WTC11 (cell line): ENCODE data around the gene UAP1L1. TPM values are rescaled to one million over a fixed set of nuclear protein-coding genes. Genes with fewer than 3 reads are reported as not detected.
A peak's percentile ranks its signal among the peaks of the same experiment; 100 is the strongest.

Source experiments
- ATAC-seq: fragments of 200-7000 bp; cut with Tn5 transposase; 2 replicates; pipeline ENCODE4 v1.10.0; 2021; ENCODE audit warnings: mild to moderate bottlenecking, moderate library complexity
- CTCF ChIA-PET: fragments of 300-600 bp; sonication (Branson Sonifier 250); formaldehyde crosslinking; loops from one replicate; lab custom pipeline; 2021; ENCODE audit warnings: antibody characterized with exemption; lab: Charles Lee
- POLR2A ChIA-PET: fragments of 350-600 bp; sonication (Branson Sonifier 250); formaldehyde crosslinking; loops from one replicate; lab custom pipeline; 2021; ENCODE audit warnings: antibody characterized with exemption; lab: Charles Lee
- DNase-seq: peaks from one replicate; pipeline ENCODE4 v3.0.0; 2021; ENCODE audit warnings: low spot score
- H3K27ac Mint-ChIP-seq: 2 replicates; pipeline ENCODE4 v1.8.0; 2021; ENCODE audit warnings: mixed read lengths
- H3K27me3 Mint-ChIP-seq: 2 replicates; pipeline ENCODE4 v1.8.0; 2021; ENCODE audit warnings: low read depth, mild to moderate bottlenecking, moderate library complexity, mixed read lengths
- H3K36me3 Mint-ChIP-seq: 2 replicates; pipeline ENCODE4 v1.8.0; 2021; ENCODE audit warnings: mixed read lengths
- H3K4me1 Mint-ChIP-seq: 2 replicates; pipeline ENCODE4 v1.8.0; 2022; ENCODE audit warnings: mixed read lengths
- H3K4me3 Mint-ChIP-seq: 2 replicates; pipeline ENCODE4 v1.8.0; 2021; ENCODE audit warnings: mild to moderate bottlenecking, moderate library complexity, mixed read lengths
- H3K9me3 Mint-ChIP-seq: 2 replicates; pipeline ENCODE4 v1.8.0; 2021; ENCODE audit warnings: mixed read lengths
- AFF4 ChIP-seq: sonication (generic); formaldehyde crosslinking; IDR thresholded peaks from 2 replicates; pipeline ENCODE4 v1.8.1; 2023; ENCODE audit warnings: mild to moderate bottlenecking, missing genetic modification reagents, borderline replicate concordance
- CBFB ChIP-seq: sonication (generic); formaldehyde crosslinking; IDR thresholded peaks from 2 replicates; pipeline ENCODE4 v1.8.1; 2022; ENCODE audit warnings: mild to moderate bottlenecking, low read depth, missing genetic modification reagents
- FOXP1 ChIP-seq: sonication (generic); formaldehyde crosslinking; IDR thresholded peaks from 2 replicates; pipeline ENCODE4 v1.8.0; 2022; ENCODE audit warnings: missing genetic modification reagents, mild to moderate bottlenecking, moderate library complexity, borderline replicate concordance
- FOXP4 ChIP-seq: sonication (generic); formaldehyde crosslinking; IDR thresholded peaks from 2 replicates; pipeline ENCODE4 v1.8.0; 2022; ENCODE audit warnings: mild to moderate bottlenecking, missing genetic modification reagents
- GRHL2 ChIP-seq: fragments of 250-450 bp; sonication (Bioruptor Pico); IDR thresholded peaks from 2 replicates; pipeline ENCODE4 v1.8.0; 2022; ENCODE audit warnings: mild to moderate bottlenecking, moderate library complexity; ENCODE audit not compliant: insufficient replicate concordance, severe bottlenecking
- HMGA2 ChIP-seq: fragments of 250-450 bp; sonication (Bioruptor Pico); IDR thresholded peaks from 2 replicates; pipeline ENCODE4 v1.4.0; 2021; ENCODE audit warnings: mild to moderate bottlenecking, moderate library complexity
- JUN ChIP-seq: sonication (generic); formaldehyde crosslinking; IDR thresholded peaks from 2 replicates; pipeline ENCODE4 v1.8.0; 2023; ENCODE audit warnings: mild to moderate bottlenecking, missing genetic modification reagents
- KAT7 ChIP-seq: sonication (generic); formaldehyde crosslinking; IDR thresholded peaks from 2 replicates; pipeline ENCODE4 v1.8.1; 2023; ENCODE audit warnings: missing genetic modification reagents, mild to moderate bottlenecking, borderline replicate concordance
- MXD4 ChIP-seq: fragments of 250-450 bp; sonication (Bioruptor Pico); IDR thresholded peaks from 2 replicates; pipeline ENCODE4 v1.8.0; 2021; ENCODE audit warnings: mild to moderate bottlenecking, moderate library complexity, borderline replicate concordance
- PRRX2 ChIP-seq: fragments of 250-450 bp; sonication (Bioruptor Pico); IDR thresholded peaks from 2 replicates; pipeline ENCODE4 v1.8.0; 2021; ENCODE audit warnings: mild to moderate bottlenecking
- SP1 ChIP-seq: sonication (generic); formaldehyde crosslinking; conservative IDR thresholded peaks from 2 replicates; pipeline ENCODE4 v1.8.1; 2022; ENCODE audit warnings: missing genetic modification reagents
- TEAD1 ChIP-seq: sonication (generic); formaldehyde crosslinking; IDR thresholded peaks from 2 replicates; pipeline ENCODE4 v1.8.0; 2022; ENCODE audit warnings: mild to moderate bottlenecking, missing genetic modification reagents
- USF2 ChIP-seq: sonication (generic); formaldehyde crosslinking; IDR thresholded peaks from 2 replicates; pipeline ENCODE4 v1.8.1; 2023; ENCODE audit warnings: mild to moderate bottlenecking, missing genetic modification reagents, moderate library complexity
- ZBTB21 ChIP-seq: sonication (generic); formaldehyde crosslinking; IDR thresholded peaks from 2 replicates; pipeline ENCODE4 v1.8.1; 2023; ENCODE audit warnings: mild to moderate bottlenecking, missing genetic modification reagents, borderline replicate concordance
- ZNF121 ChIP-seq: sonication (generic); formaldehyde crosslinking; IDR thresholded peaks from 2 replicates; pipeline ENCODE4 v1.8.0; 2023; ENCODE audit warnings: missing genetic modification reagents
- ZNF138 ChIP-seq: sonication (generic); formaldehyde crosslinking; conservative IDR thresholded peaks from 2 replicates; pipeline ENCODE4 v1.8.1; 2022; ENCODE audit warnings: mild to moderate bottlenecking, moderate library complexity, missing genetic modification reagents
- ZNF281 ChIP-seq: sonication (generic); formaldehyde crosslinking; IDR thresholded peaks from 2 replicates; pipeline ENCODE4 v1.8.0; 2023; ENCODE audit warnings: mild to moderate bottlenecking, missing genetic modification reagents
- ZNF416 ChIP-seq: fragments of 250-450 bp; sonication (Bioruptor Pico); IDR thresholded peaks from 2 replicates; pipeline ENCODE4 v1.9.0; 2021; ENCODE audit warnings: mild to moderate bottlenecking, inconsistent platforms
- total RNA-seq: library from RNA; stranded (reverse); gene quantifications from 3 replicates; pipeline ENCODE4 v1.2.3, GENCODE V29; 2021
- TF ChIP-seq, protein P1 (sequence below): fragments of 250-450 bp; sonication (Bioruptor Pico); IDR thresholded peaks from 2 replicates; pipeline ENCODE4 v1.8.0; 2021; ENCODE audit warnings: mild to moderate bottlenecking

UAP1L1 gene
- total RNA-seq, 1 experiment from 2014 or later = 17.7 TPM

DNA sequence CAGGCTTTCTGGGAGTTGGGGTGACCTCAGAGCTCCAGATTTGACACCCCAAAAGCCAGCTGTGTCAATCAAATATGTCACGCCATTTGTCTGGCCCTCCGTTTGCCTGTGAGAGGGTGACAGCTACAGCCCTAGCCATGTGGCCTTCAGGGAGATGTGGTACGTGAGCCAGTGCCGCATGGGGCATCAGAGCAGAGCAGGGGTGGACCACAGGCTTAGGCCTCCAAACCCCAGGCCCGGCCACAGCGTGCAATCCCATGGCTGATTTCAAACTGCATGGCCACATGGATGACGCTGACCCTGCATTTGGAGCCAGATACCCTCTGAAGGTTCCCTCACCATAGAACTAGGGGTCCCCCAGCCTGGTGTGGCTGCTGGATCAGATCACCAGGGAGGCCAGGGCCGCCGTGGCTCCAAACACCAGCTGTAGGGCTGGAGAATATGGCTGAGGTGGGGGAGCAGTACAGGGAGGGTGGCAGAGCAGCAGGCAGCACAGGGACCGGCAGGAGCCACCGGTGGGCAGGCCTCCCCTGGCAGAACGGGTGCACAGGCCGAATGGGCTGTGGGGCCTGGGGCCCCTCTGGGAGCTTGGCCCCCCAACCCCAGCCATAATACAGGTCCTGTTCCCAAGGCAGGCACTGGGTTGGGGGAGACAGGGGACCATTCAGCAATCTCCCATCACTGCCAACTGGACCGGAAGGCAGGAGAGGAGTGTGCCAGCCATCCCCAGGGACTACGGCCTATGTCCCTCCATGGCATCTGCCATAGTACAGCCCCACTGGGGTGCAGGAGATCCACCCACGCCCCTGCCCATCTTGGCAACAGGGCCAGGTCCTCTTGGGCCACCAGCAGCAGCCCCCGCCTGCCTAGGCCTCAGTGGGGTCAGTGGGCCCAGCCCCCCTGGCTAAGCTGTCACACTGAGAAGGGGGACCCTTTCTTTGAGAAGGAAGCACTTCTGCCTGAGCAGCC, 8.5 kb upstream of the UAP1L1 start:
- no peak overlapping the region for H3K27ac Mint-ChIP-seq
- DNase-seq (no peak), ATAC-seq (no peak)
- H3K4me1 Mint-ChIP-seq = peaks cover 20% of the 10 kb centered on the region
- no peaks in the 10 kb centered on the region for H3K9me3 Mint-ChIP-seq
- H3K27me3 Mint-ChIP-seq = no peaks in the 10 kb centered on the region
- ChIA-PET CTCF (interaction anchor here (0.6 to 10.4 kb wide), 74 partner anchors 9 to 340 kb away, joined by 3 to 240 read pairs (median 7); partner anchors contain the start of genes ABCA2, CYSRT1, DPP7 and ENTPD2), POLR2A (interaction anchor here (0.7 to 2.9 kb wide), 4 partner anchors 18 to 172 kb away, joined by 3 to 21 read pairs (median 4); partner anchors contain the start of genes MAN1B1 and TUBB4B)
- TF ChIP-seq HMGA2 (CRISPR knock-in tag) = no peak
- no peak for TF ChIP-seq MXD4 (CRISPR knock-in tag)
- no peak for TF ChIP-seq ZNF416 (CRISPR knock-in tag)
- TF ChIP-seq ZBTB21 (CRISPR knock-in tag) = no peak
- TF ChIP-seq CBFB (CRISPR knock-in tag) = no peak
- no peak for TF ChIP-seq FOXP4 (CRISPR knock-in tag)
- no peak for TF ChIP-seq GRHL2 (CRISPR knock-in tag)
- no peak for TF ChIP-seq KAT7 (CRISPR knock-in tag)
- no peak for TF ChIP-seq FOXP1
- no peak for TF ChIP-seq SP1 (CRISPR knock-in tag)
- TF ChIP-seq ZNF138 (CRISPR knock-in tag) = no peak
- TF ChIP-seq TEAD1 (CRISPR knock-in tag) = no peak
- no peak for TF ChIP-seq AFF4 (CRISPR knock-in tag)
- no peak for TF ChIP-seq ZNF281 (CRISPR knock-in tag)
- no peak for TF ChIP-seq ZNF121 (CRISPR knock-in tag)
- TF ChIP-seq PRRX2 (CRISPR knock-in tag) = no peak
- TF ChIP-seq, protein P1, sequence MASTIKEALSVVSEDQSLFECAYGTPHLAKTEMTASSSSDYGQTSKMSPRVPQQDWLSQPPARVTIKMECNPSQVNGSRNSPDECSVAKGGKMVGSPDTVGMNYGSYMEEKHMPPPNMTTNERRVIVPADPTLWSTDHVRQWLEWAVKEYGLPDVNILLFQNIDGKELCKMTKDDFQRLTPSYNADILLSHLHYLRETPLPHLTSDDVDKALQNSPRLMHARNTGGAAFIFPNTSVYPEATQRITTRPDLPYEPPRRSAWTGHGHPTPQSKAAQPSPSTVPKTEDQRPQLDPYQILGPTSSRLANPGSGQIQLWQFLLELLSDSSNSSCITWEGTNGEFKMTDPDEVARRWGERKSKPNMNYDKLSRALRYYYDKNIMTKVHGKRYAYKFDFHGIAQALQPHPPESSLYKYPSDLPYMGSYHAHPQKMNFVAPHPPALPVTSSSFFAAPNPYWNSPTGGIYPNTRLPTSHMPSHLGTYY (CRISPR knock-in tag) = no peak
- no peak for TF ChIP-seq JUN (CRISPR knock-in tag)
- no peak for TF ChIP-seq USF2
- H3K36me3 Mint-ChIP-seq = peaks cover 3% of the 10 kb centered on the region
- peak overlapping the region; percentile 69 for H3K4me3 Mint-ChIP-seq
